ENCODE data around the gene OR52H1.

- no peak for TF ChIP-seq CTCF (IDR thresholded peaks at IDR 0.05)
- TF ChIP-seq POLR2A (IDR thresholded peaks at IDR 0.05) = no peak
Measured at GRCh38 chr11:5521540-5521939, 26.8 kb downstream of the OR52H1 start.
